CD4-positive, alpha-beta T cell treated with Interleukin-1 beta for 1 hour (primary cell): Measurements from ENCODE around the gene PTN.
"Not testable (repeated sequence)": the region's sequence is repeated elsewhere in the genome, so short reads cannot be mapped to it uniquely, and the experiment has no call there.

ENCODE experiments used
- DNase-seq, 2 donors: peaks; one replicate each; pipeline ENCODE4 v3.0.0-alpha.2; 2020 to 2022

The PTN gene

GRCh38 chr7:137316648-137317353 is 26.7 kb downstream of the PTN start:
- DNase-seq, result no peak

GRCh38 chr7:137313201-137313600 is 30.3 kb downstream of the PTN start:
- DNase-seq, result no peak

GRCh38 chr7:137306748-137307147 is 36.8 kb downstream of the PTN start:
- DNase-seq, result no peak

GRCh38 chr7:137305901-137306621 is 37.5 kb downstream of the PTN start:
- DNase-seq, result no peak

- DNase-seq, result no peak
Observed at GRCh38 chr7:137304624-137305235, 38.8 kb downstream of the PTN start.

GRCh38 chr7:137304165-137304564 is 39.4 kb downstream of the PTN start:
- DNase-seq, result no peak

- DNase-seq, result no peak
Observed at GRCh38 chr7:137302081-137302480, 41.5 kb downstream of the PTN start.

- DNase-seq, result no peak
Observed at GRCh38 chr7:137298464-137298794, 45.1 kb downstream of the PTN start.

- DNase-seq, result no peak
Observed at GRCh38 chr7:137297551-137298463, 45.7 kb downstream of the PTN start.

- DNase-seq, result no peak
Observed at GRCh38 chr7:137296576-137296975, 47.0 kb downstream of the PTN start.

- no peak for DNase-seq
Observed at GRCh38 chr7:137295739-137296324, 47.7 kb downstream of the PTN start.

GRCh38 chr7:137289101-137289500 is 54.4 kb downstream of the PTN start:
- DNase-seq, result no peak

GRCh38 chr7:137287651-137288258 is 55.8 kb downstream of the PTN start:
- DNase-seq, result no peak

GRCh38 chr7:137283153-137283552 is 60.4 kb downstream of the PTN start:
- DNase-seq, result no peak

GRCh38 chr7:137282043-137282442 is 61.5 kb downstream of the PTN start:
- no peak for DNase-seq

- no peak for DNase-seq
Observed at GRCh38 chr7:137276189-137276588, 67.3 kb downstream of the PTN start.

GRCh38 chr7:137272249-137272648 is 71.3 kb downstream of the PTN start:
- no peak for DNase-seq

GRCh38 chr7:137269240-137269639 is 74.3 kb downstream of the PTN start:
- DNase-seq, result no peak

- DNase-seq, result not testable (repeated sequence)
Observed at GRCh38 chr7:137268001-137268865, 75.3 kb downstream of the PTN start.

- DNase-seq, result no peak
Observed at GRCh38 chr7:137266764-137267163, 76.8 kb downstream of the PTN start.

GRCh38 chr7:137265480-137265879 is 78.1 kb downstream of the PTN start:
- not testable (repeated sequence) for DNase-seq
